Neural progenitor cell (in vitro differentiated cells): Measurements from ENCODE around the gene SLC25A27.

Experiments
- CTCF ChIP-seq: fragments of 200-600 bp; sonication (generic); IDR thresholded peaks from 2 replicates; pipeline ENCODE4 v1.5.1; 2017; ENCODE audit warnings: antibody characterized with exemption, mild to moderate bottlenecking
- EZH2 ChIP-seq: fragments of 200-600 bp; sonication (generic); IDR thresholded peaks from 2 replicates; pipeline ENCODE4 v1.6.1; 2017; ENCODE audit warnings: antibody characterized with exemption, mild to moderate bottlenecking, moderate library complexity

GRCh38 chr6:46628498-46628897 is 24.3 kb upstream of the SLC25A27 start:
- TF ChIP-seq CTCF (no peak), EZH2 (no peak)
